Measurements from ENCODE around the gene COL4A2.
A peak's percentile ranks its signal among the peaks of the same experiment; 100 is the strongest.

COL4A2 gene

DNA sequence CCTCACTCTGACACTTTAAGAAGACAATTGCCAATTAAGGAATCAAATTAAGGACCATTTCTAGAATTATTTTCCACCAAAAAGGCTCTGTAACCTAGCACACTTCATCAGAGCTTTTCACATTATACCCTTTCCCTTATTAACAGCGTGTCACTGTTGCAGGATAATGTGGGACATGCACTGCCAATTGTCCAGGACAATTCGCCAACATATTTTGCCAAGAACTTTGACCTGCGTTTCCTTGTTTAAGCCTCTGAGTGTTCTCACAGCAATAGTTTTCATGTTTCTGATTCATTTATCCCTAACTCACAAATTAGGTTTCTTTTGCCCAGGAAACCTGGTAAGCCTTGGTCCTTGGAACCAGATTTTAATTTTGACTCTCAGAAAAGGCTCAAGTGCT lies 13.4 kb upstream of the COL4A2 start:
- H3K27ac ChIP-seq (ENCODE audit: low read length), result no peak overlapping the region
- H3K36me3 ChIP-seq (ENCODE audit: control insufficient read depth in 1 of 2, insufficient read depth in 2 of 2, low read length in 2 of 2), result peaks cover 0 to 4% of the 10 kb centered on the region in 2 donors
- no peaks in the 10 kb centered on the region for H3K9me3 ChIP-seq (ENCODE audit: control insufficient read depth in 1 of 2, low read length in 2 of 2)
- H3K4me1 ChIP-seq (ENCODE audit: control insufficient read depth in 1 of 2, insufficient read depth in 2 of 2, low read length in 2 of 2), result peaks cover 0 to 16% of the 10 kb centered on the region in 2 donors
- no peak overlapping the region for H3K4me3 ChIP-seq (ENCODE audit: low read depth in 1 of 2, low read length in 2 of 2)
- no peaks in the 10 kb centered on the region for H3K27me3 ChIP-seq (ENCODE audit: low read depth, low read length)

DNA sequence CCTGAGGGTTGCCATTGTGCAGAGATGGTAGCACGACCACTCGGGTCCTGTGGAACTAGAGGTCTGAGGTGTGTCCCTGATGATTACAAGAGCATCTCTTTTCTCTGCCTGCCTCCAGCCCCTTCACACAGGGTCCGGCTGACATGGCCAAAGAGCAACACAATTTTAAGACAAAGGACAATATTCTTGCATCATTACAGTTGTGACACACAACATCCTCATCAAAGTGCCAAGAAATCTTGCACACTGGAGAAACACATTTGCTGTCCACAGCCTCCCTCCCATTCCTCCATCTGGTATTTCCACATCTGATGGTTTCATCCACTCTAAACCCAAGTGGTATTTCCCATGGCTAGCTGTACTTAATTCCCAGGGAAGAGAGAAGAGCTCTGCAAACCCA lies 12.9 kb upstream of the COL4A2 start:
- H3K4me1 ChIP-seq (ENCODE audit: control insufficient read depth in 1 of 2, insufficient read depth in 2 of 2, low read length in 2 of 2), result peaks cover under 1 to 21% of the 10 kb centered on the region in 2 donors
- H3K27ac ChIP-seq (ENCODE audit: low read length), result no peak overlapping the region
- no peaks in the 10 kb centered on the region for H3K27me3 ChIP-seq (ENCODE audit: low read depth, low read length)
- H3K36me3 ChIP-seq (ENCODE audit: control insufficient read depth in 1 of 2, insufficient read depth in 2 of 2, low read length in 2 of 2), result peaks cover 0 to under 1% of the 10 kb centered on the region in 2 donors
- H3K4me3 ChIP-seq (ENCODE audit: low read depth in 1 of 2, low read length in 2 of 2), result no peak overlapping the region
- H3K9me3 ChIP-seq (ENCODE audit: control insufficient read depth in 1 of 2, low read length in 2 of 2), result no peaks in the 10 kb centered on the region

DNA sequence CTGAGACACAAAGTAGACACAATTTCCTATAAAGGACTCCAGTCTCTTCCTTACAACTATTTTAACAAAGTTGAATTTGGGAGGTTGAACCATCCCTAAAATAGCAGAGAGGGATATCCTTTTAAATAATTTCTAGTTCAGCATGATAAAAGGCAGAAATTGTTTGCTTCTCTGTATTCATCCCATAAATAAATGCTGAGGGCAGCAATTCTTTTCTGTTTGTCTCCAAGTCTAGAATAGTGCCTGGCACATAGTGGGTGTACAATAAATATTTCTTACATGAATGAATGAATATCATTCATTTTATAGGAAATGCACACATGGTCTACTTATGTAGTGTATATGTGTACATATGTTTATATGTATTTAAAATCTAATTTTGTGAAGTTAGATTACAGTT lies 12.5 kb upstream of the COL4A2 start:
- Histone ChIP-seq H3K27me3 (ENCODE audit: low read depth, low read length) (no peaks in the 10 kb centered on the region), H3K27ac (ENCODE audit: low read length) (no peak overlapping the region), H3K9me3 (ENCODE audit: control insufficient read depth in 1 of 2, low read length in 2 of 2) (no peaks in the 10 kb centered on the region), H3K36me3 (ENCODE audit: control insufficient read depth in 1 of 2, insufficient read depth in 2 of 2, low read length in 2 of 2) (no peaks in the 10 kb centered on the region), H3K4me3 (ENCODE audit: low read depth in 1 of 2, low read length in 2 of 2) (no peak overlapping the region), H3K4me1 (ENCODE audit: control insufficient read depth in 1 of 2, insufficient read depth in 2 of 2, low read length in 2 of 2) (peaks cover 5 to 26% of the 10 kb centered on the region in 2 donors)

DNA sequence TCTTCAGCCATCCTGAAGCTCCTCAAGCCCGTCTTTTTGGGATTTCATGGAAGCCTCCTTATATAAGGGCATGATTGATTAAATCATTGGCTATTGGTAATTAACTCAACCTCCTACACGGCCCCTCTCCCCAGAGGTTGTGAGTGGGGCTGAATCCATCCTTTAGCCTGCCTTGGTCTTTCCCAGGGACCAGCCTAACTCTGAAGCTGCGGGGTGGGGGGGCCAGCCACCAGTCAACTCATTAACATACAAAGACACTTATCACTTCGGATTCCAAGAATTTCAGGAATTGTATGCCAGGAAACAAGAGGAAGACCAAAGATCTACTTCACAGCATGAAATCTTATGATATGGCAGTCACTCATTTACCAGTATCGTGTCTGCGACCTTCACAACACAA lies 10.1 kb upstream of the COL4A2 start:
- Histone ChIP-seq H3K4me3 (ENCODE audit: low read depth in 1 of 2, low read length in 2 of 2) (no peak overlapping the region), H3K9me3 (ENCODE audit: control insufficient read depth in 1 of 2, low read length in 2 of 2) (no peaks in the 10 kb centered on the region), H3K27ac (ENCODE audit: low read length) (no peak overlapping the region), H3K27me3 (ENCODE audit: low read depth, low read length) (no peaks in the 10 kb centered on the region), H3K4me1 (ENCODE audit: control insufficient read depth in 1 of 2, insufficient read depth in 2 of 2, low read length in 2 of 2) (peaks cover 13 to 38% of the 10 kb centered on the region in 2 donors), H3K36me3 (ENCODE audit: control insufficient read depth in 1 of 2, insufficient read depth in 2 of 2, low read length in 2 of 2) (no peaks in the 10 kb centered on the region)

DNA sequence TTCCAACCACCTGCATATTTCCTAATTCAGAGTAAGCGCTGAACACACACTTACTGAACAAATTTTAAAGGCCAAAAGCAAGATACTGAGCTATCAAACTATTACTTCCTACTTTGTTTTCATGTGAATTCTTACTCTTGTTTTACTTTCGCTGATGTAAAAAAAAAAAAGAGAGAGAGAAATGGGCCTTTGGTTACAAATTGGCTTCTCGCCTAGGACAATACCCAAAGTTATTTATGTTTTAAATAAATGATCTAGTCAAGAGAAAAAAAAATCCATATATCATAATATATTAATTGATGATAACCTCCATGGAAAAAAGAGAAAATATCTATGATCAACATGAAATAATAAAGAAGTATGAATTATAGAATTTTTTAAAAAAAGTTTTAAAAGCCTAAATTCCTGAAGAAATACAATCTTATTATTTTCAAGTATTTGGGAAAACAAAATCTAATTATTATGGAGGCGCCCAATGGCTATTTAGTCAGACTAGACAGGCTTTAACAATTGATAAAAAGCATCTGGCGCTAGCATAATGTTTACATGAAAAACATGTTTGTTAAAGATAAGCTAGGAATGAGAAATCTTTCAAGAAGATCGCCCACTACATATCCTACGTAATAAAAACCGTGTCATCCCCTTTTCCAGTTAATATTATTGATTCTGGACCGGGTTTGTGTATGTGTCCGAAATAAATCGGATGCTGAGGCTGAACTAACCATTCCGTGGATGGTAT lies 9.1 kb upstream of the COL4A2 start:
- H3K36me3 ChIP-seq (ENCODE audit: control insufficient read depth in 1 of 2, insufficient read depth in 2 of 2, low read length in 2 of 2), result no peaks in the 10 kb centered on the region
- no peaks in the 10 kb centered on the region for H3K9me3 ChIP-seq (ENCODE audit: control insufficient read depth in 1 of 2, low read length in 2 of 2)
- no peaks in the 10 kb centered on the region for H3K27me3 ChIP-seq (ENCODE audit: low read depth, low read length)
- peaks cover 13 to 38% of the 10 kb centered on the region in 2 donors for H3K4me1 ChIP-seq (ENCODE audit: control insufficient read depth in 1 of 2, insufficient read depth in 2 of 2, low read length in 2 of 2)
- H3K27ac ChIP-seq (ENCODE audit: low read length), result peak overlapping the region; percentile 74
- peak overlapping the region; percentile 19 to 40 for H3K4me3 ChIP-seq (ENCODE audit: low read depth in 1 of 2, low read length in 2 of 2)

DNA sequence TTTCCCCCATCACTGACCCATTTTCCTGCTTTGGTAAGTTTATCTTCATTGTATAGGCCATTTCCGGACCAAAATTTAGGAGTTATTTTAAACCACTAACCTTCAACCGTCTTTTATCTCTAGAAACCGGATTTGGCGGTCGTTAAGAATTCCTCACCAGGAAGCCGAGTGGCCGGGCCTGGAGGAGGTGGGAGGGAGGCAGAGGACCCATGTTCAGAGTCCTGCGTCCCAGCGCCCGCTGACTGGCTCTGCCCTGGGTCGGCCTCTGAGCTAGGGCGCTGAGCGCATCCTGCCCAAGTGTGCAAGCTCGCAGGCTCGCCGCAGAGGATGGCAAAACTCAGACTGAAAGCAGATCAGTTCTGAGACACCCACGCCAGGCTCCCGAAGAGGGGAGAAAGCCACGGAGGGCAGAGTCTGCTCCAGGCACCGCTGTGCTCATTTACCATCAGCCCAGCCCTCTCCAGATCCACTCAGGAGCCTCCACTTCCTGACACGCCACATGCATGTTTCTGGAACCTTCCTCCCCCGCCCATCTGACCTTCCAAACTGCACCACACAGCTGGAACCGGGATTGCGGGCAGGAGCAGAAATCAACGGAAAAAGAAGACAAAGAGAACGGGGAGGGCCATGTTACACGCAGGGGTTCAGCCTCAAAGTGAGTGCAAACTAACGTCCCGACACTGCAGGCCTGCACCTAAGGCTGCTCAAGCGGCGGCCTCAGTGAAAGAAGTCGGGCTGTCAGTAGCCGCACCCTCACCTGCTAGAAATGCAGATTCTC lies 8.4 kb upstream of the COL4A2 start:
- Histone ChIP-seq H3K4me1 (ENCODE audit: control insufficient read depth in 1 of 2, insufficient read depth in 2 of 2, low read length in 2 of 2) (peaks cover 13 to 40% of the 10 kb centered on the region in 2 donors), H3K27me3 (ENCODE audit: low read depth, low read length) (no peaks in the 10 kb centered on the region), H3K36me3 (ENCODE audit: control insufficient read depth in 1 of 2, insufficient read depth in 2 of 2, low read length in 2 of 2) (no peaks in the 10 kb centered on the region), H3K9me3 (ENCODE audit: control insufficient read depth in 1 of 2, low read length in 2 of 2) (no peaks in the 10 kb centered on the region), H3K27ac (ENCODE audit: low read length) (peak overlapping the region; percentile 74), H3K4me3 (ENCODE audit: low read depth in 1 of 2, low read length in 2 of 2) (peak overlapping the region; percentile 19 to 40)

DNA sequence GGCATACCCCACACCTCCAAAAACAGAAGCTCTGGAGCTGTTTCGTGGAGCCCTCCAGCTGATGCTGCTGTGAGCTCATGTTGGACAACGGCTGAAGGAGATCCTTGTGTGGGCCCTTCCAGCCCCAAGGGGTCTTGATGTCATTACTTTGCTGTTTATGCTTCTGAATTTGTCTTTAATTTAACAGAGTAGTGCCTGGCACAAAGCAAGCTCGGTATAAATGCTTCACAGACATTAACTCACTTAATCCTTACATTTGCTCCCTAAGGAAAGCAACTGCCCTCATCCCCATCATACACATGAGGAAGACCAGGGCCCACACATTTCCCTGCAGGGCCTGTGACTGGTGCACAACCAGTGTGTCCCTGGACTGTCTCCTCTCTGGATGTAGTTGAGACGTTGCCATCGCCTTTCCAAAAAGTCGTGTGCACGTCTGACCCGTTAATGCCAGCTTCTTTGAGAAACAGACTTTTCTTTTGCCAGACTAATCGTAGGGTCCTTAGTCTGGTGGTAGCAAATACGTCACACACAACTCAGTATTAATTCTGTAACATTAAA lies 7.7 kb upstream of the COL4A2 start:
- Histone ChIP-seq H3K4me3 (ENCODE audit: low read depth in 1 of 2, low read length in 2 of 2) (peak overlapping the region in 1 of 2 donors; percentile 17), H3K9me3 (ENCODE audit: control insufficient read depth in 1 of 2, low read length in 2 of 2) (no peaks in the 10 kb centered on the region), H3K4me1 (ENCODE audit: control insufficient read depth in 1 of 2, insufficient read depth in 2 of 2, low read length in 2 of 2) (peaks cover 13 to 43% of the 10 kb centered on the region in 2 donors)

DNA sequence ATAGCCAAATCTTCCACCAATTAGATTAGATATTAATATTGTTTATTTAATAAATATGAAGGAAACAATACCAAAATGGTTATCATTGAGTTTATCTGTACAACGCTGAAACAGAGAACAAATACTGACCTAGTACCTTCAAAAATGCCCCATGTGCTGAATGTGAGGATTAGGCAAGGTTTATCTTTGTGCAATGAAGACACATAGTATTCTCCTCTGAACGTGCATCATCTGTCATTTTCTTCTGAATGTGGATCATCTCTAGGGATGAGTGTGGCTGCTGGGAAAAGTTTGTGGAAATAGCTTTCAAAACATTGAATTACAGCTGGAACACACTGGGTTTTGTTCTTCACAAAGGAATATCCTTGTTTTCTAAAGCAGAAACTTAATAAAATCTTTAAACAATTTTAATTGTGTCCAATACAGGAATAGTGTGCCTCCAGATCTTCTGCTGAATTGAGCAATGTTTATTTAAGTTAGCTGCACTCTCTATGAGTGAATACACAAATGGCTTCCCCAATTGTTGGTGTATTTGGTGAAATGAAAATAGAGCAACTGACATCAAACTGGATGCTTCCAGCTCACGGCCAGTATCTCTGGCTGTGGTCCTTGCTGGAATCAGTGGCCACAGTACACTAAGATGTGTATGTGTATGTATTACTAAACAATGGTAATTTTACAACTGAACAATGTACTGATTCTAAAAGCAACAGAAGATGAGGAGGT lies 6.8 kb upstream of the COL4A2 start:
- Histone ChIP-seq H3K27ac (ENCODE audit: low read length) (peak overlapping the region; percentile 68), H3K36me3 (ENCODE audit: control insufficient read depth in 1 of 2, insufficient read depth in 2 of 2, low read length in 2 of 2) (no peaks in the 10 kb centered on the region), H3K9me3 (ENCODE audit: control insufficient read depth in 1 of 2, low read length in 2 of 2) (no peaks in the 10 kb centered on the region), H3K4me1 (ENCODE audit: control insufficient read depth in 1 of 2, insufficient read depth in 2 of 2, low read length in 2 of 2) (peaks cover 13 to 46% of the 10 kb centered on the region in 2 donors), H3K4me3 (ENCODE audit: low read depth in 1 of 2, low read length in 2 of 2) (no peak overlapping the region), H3K27me3 (ENCODE audit: low read depth, low read length) (no peaks in the 10 kb centered on the region)

More for the DNA sequence above, 7.7 kb upstream of the COL4A2 start:
- Histone ChIP-seq H3K27me3 (ENCODE audit: low read depth, low read length) (no peaks in the 10 kb centered on the region), H3K27ac (ENCODE audit: low read length) (peak overlapping the region; percentile 74), H3K36me3 (ENCODE audit: control insufficient read depth in 1 of 2, insufficient read depth in 2 of 2, low read length in 2 of 2) (no peaks in the 10 kb centered on the region)

DNA sequence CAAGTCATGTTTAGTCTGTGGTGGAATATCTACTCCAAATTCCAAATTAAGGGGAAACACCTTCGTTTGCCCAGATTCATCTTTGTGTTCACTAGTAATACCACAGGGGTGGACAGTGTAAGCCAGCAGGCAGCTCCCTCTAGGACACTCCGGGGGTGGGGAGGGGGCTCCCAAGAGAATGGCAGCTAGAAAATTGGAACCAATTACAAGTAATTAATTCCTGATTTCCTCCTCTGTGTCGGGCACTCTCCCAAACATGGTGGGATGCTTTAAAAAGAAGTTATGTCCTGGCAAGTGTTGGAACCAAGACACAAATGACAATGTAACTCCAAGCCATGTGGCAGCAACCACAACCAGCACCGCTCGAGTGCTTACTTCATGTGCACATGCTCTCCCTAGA lies 6.0 kb upstream of the COL4A2 start:
- Histone ChIP-seq H3K9me3 (ENCODE audit: control insufficient read depth in 1 of 2, low read length in 2 of 2) (no peaks in the 10 kb centered on the region), H3K27me3 (ENCODE audit: low read depth, low read length) (no peaks in the 10 kb centered on the region), H3K4me1 (ENCODE audit: control insufficient read depth in 1 of 2, insufficient read depth in 2 of 2, low read length in 2 of 2) (peaks cover 13 to 46% of the 10 kb centered on the region in 2 donors), H3K36me3 (ENCODE audit: control insufficient read depth in 1 of 2, insufficient read depth in 2 of 2, low read length in 2 of 2) (no peaks in the 10 kb centered on the region), H3K27ac (ENCODE audit: low read length) (peak overlapping the region; percentile 68), H3K4me3 (ENCODE audit: low read depth in 1 of 2, low read length in 2 of 2) (peak overlapping the region in 1 of 2 donors; percentile 33)

DNA sequence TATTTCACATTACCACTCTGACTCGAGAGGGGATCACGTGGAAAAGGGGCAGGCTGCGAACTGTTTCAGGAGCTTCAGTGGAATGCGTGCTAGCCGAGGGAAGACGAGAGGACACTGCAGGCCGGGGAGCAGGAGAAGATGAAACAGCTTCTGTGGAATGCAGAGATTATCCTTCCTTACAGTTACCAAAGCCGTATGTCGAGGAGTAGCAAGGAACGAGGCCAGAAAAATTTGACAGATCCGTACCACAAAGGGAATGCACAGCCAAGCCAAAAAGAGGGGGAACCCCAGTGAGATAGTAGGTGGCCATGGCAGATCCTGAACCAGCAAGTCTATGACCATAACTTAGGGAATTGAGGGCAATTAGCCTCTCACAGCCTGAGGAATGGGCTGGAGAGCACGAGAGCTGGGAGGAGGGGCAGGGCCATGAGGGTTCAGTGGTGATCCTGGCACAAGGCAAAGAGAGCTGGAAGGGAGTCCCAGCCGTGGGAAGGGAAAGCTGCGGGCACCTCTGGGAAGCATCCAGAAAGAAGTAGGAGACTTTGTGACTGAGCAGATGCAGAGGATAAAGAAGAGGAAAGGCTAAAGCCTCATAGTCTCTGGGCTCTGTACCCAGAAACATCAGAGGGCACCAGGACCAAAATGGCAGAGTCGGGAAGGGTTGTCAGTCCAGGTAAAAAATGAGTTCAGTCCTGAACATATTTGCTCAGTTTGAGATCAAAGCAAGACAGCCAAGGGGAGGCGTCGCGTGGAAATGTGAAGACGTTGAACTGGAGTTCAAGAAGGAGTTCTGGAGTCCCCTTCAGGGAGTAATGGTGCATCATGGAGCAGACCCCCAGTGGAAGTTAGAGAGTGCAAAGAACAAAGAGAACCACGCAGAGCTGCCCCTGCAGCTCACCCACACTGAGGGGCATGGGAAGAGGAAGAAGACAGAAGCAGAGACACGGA lies 5.2 kb upstream of the COL4A2 start:
- Histone ChIP-seq H3K4me3 (ENCODE audit: low read depth in 1 of 2, low read length in 2 of 2) (peak overlapping the region; percentile 14 to 33), H3K36me3 (ENCODE audit: control insufficient read depth in 1 of 2, insufficient read depth in 2 of 2, low read length in 2 of 2) (no peaks in the 10 kb centered on the region), H3K27ac (ENCODE audit: low read length) (peak overlapping the region; percentile 30), H3K27me3 (ENCODE audit: low read depth, low read length) (no peaks in the 10 kb centered on the region), H3K4me1 (ENCODE audit: control insufficient read depth in 1 of 2, insufficient read depth in 2 of 2, low read length in 2 of 2) (peaks cover 13 to 46% of the 10 kb centered on the region in 2 donors), H3K9me3 (ENCODE audit: control insufficient read depth in 1 of 2, low read length in 2 of 2) (no peaks in the 10 kb centered on the region)
